ENCODE measurements around the gene UQCC2.

DNA sequence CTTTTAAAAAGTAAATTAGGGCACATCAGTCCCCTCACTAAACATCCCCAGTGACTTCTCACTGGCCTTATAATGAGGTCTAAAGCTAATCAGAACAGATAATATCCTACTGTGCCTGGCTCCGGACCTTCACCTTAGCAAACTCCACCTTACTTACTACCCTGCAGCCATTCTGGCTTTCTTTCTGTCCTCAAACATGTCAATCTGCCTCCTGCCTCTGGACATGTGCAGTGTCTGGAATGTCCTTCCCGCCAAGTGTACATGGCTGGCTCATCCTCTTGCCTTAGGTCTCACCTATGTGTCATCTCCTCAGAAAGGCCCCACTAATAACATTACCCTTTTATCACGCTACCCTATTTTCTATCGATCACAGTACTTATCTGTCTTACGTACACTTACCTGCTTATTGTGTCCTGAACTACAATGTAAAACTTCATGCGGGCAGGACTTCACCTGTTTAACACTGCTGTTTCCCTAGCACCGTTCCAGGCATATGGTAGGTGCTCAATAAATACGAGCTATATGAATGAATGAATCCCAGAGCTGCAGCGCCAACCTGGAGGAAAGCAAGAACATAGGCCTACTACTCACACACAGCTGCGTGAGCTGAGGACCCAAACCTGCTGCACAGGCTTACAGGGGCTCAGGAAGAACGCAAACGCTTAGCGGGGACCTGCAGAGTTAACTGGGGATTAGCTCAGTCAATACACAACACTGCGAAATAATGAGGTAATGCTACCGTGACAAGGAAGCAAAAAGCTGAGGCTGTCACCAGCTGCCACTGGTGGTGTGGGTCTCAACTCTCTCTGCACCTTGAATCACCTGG, 991 bp downstream of the UQCC2 start:
- TF ChIP-seq, protein P1, sequence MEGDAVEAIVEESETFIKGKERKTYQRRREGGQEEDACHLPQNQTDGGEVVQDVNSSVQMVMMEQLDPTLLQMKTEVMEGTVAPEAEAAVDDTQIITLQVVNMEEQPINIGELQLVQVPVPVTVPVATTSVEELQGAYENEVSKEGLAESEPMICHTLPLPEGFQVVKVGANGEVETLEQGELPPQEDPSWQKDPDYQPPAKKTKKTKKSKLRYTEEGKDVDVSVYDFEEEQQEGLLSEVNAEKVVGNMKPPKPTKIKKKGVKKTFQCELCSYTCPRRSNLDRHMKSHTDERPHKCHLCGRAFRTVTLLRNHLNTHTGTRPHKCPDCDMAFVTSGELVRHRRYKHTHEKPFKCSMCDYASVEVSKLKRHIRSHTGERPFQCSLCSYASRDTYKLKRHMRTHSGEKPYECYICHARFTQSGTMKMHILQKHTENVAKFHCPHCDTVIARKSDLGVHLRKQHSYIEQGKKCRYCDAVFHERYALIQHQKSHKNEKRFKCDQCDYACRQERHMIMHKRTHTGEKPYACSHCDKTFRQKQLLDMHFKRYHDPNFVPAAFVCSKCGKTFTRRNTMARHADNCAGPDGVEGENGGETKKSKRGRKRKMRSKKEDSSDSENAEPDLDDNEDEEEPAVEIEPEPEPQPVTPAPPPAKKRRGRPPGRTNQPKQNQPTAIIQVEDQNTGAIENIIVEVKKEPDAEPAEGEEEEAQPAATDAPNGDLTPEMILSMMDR (conservative IDR thresholded peaks at IDR 0.05; ENCODE audit: low read length) = no peak
- TF ChIP-seq EZH2phosphoT487 (IDR thresholded peaks at IDR 0.05; ENCODE audit: borderline replicate concordance, low read depth, low read length) = no peak
